HG02852 (cell line): Measurements from ENCODE around the gene EVA1C.
"Not testable (repeated sequence)": the region's sequence is repeated elsewhere in the genome, so short reads cannot be mapped to it uniquely, and the experiment has no call there.

ENCODE experiments used
- ATAC-seq: cut with Tn5 transposase; IDR thresholded peaks from one replicate; pipeline ENCODE4 v1.9.1; 2021; ENCODE audit warnings: mild to moderate bottlenecking, moderate library complexity; ENCODE audit not compliant: unreplicated experiment

The EVA1C gene

GRCh38 chr21:32457360-32457840, 44.9 kb downstream of the EVA1C start:
- no peak for ATAC-seq

- ATAC-seq: no peak
Measured at GRCh38 chr21:32457962-32458361, 45.5 kb downstream of the EVA1C start.

- no peak for ATAC-seq
Measured at GRCh38 chr21:32459972-32460371, 47.5 kb downstream of the EVA1C start.

- ATAC-seq: no peak
Measured at GRCh38 chr21:32461503-32461902, 49.0 kb downstream of the EVA1C start.

DNA sequence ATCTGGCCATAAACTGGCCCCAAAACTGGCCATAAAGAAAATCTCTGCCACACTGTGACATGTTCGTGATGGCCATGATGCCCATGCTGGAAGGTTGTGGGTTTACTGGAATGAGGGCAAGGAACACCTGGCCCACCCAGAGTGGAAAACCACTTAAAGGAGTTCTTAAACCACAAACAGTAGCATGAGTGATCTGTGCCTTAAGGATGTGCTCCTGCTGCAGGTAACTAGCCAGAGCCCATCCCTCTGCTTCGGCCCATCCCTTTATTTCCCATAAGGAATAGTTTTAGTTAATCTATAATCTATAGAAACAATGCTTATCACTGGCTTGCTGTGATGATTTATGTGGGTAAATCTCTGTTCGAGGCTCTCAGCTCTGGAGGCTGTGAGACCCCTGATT, 50.1 kb downstream of the EVA1C start:
- not testable (repeated sequence) for ATAC-seq

GRCh38 chr21:32463367-32463766, 50.9 kb downstream of the EVA1C start:
- no peak for ATAC-seq

- ATAC-seq: no peak
Measured at GRCh38 chr21:32463889-32464300, 51.4 kb downstream of the EVA1C start.

DNA sequence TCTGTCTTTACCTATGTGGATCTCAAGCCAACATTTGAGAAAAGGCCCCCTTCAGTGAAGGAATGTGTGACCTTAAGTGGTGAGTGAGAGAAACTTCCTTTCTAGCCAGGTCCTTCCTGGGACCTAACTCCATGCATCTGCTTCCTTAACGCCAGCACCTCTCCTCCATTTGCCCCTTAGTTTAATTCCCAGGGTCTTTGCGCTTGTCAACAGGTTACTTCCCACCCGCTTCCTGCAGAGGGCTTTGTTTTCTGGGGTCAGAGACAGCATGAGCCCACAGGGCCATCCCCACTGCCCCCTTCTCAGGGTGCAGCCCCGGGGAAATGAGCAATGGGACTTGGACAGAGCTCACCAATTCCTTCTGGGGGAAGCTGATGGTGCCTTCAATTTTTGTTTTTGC, 54.8 kb downstream of the EVA1C start:
- no peak for ATAC-seq

DNA sequence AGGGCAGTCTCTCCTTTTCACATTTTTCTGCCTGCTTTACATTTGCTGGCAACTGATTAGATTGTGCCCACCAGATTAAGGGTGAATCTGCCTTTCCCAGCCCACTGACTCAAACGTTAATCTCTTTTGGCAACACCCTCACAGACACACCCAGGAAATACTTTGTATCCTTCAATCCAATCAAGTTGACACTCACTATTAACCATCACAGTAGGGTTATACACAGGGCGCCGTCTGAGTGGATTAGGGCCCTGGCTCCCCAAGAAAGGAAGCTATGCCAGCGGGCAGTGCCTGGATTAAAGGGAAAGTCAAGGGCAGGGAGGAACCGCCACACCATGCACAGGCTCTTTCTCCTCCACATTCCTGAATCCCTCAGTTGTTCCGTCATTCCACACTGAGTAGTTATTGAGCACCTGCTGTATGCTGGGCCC, 56.2 kb downstream of the EVA1C start:
- ATAC-seq: no peak

- ATAC-seq: no peak
Measured at GRCh38 chr21:32469628-32470027, 57.1 kb downstream of the EVA1C start.

- no peak for ATAC-seq
Measured at GRCh38 chr21:32470206-32470605, 57.7 kb downstream of the EVA1C start.

DNA sequence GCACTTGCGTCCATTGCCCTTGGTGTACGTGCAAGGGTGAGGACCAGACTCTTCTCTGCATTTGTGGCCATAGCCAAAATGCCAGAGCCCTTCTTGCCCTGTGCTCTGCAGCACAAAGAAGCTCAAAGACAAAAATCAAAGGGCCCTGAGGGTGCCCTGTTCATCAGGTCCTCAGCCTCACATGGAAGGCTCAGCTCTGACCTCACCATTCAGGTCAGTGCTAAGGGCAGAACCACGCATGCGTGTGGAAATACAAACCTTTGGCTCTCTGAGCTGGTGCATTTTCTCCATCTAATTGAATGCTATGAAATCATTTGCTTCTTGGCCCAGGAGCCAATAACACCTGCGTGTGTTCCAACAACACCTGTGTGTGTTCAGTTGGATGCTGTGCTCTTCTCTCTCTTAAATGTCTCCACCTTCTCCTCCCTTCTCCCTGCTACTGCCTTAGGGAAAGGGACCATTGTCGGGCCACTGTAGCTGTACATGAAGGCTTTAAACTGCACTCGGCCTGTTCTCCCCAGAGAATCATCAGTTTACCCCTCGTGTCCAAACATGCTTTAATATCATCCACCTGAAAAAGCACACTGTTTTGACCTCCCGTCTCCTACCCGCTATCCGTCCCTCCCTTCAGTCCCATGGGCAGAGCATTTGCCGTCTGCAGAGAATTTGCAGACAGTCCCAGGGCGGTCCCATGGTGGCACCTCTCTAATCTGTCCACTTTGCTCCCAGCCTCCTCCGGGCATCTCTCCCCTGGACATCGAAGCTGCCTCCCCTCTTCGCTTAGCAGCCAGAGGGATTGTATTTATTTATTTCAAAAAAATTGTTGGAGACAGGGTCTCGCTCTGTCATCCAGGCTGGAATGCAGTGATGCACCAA, 60.6 kb downstream of the EVA1C start:
- ATAC-seq: no peak

GRCh38 chr21:32474179-32475059, 61.9 kb downstream of the EVA1C start:
- no peak for ATAC-seq

GRCh38 chr21:32475162-32475812, 62.8 kb downstream of the EVA1C start:
- ATAC-seq: no peak

GRCh38 chr21:32476661-32477423, 64.3 kb downstream of the EVA1C start:
- no peak for ATAC-seq

- no peak for ATAC-seq
Measured at GRCh38 chr21:32477424-32477745, 64.9 kb downstream of the EVA1C start.

DNA sequence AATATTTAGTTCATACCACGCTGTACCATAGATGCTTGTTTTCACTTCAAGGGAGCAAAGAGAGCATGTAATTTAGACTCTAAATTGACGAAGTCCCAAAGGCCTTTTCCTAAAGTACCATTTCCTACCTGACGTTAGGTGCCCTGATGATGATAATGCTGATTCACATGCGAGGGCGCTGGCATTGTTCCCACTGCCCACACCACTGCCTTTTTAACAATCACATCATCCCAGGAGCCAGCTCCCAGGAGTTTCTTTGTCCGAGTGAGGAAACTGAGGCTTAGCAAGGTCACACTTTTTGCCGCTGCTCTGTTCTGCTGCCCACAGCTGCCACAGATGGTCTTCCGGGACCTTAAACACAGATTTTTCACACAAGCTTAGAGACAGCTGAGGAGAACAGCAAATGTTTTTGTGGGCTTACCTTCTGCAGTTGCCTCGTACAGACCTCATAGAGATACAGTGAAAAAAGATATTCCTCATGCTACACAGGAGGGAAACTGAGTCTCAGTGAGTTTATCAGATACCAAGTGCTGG, 69.4 kb downstream of the EVA1C start:
- no peak for ATAC-seq

- no peak for ATAC-seq
Measured at GRCh38 chr21:32482565-32483292, 70.2 kb downstream of the EVA1C start.

DNA sequence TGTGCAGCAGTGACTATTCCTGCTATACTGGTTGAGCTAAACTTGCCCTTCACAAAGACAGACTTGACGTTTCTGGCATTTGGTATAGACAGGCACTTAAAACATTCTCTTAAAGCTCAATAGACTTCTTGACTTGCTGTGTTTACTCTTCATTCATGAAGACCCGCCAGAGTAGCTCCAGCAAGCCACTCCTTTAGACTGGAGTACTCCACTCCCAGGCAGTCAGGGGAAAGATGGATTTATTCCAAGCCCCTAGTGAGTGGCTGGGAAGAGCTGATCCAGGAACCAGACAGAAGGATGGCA, 70.7 kb downstream of the EVA1C start:
- ATAC-seq: no peak
